Activated naive CD4-positive, alpha-beta T cell treated with anti-CD3 and anti-CD28 coated beads, Interleukin-2, amount 10 ng/mL, durations not matched to agents 7 days and 5 days (primary cell): ENCODE measurements around the gene IZUMO1.
A peak's percentile ranks its signal among the peaks of the same experiment; 100 is the strongest.
"Not testable (repeated sequence)": the region's sequence is repeated elsewhere in the genome, so short reads cannot be mapped to it uniquely, and the experiment has no call there.

Experiments
- CTCF ChIA-PET: fragments of 350-600 bp; sonication (Branson Sonifier 250); formaldehyde crosslinking; loops from one replicate; lab custom pipeline; 2021; ENCODE audit warnings: antibody characterized with exemption; lab: Charles Lee
- DNase-seq: peaks from one replicate; pipeline ENCODE4 v3.0.0-alpha.2; 2020
- H3K27ac Mint-ChIP-seq: one replicate; pipeline ENCODE4 v1.8.0; 2021; ENCODE audit warnings: mild to moderate bottlenecking, moderate library complexity, mixed read lengths
- H3K27me3 Mint-ChIP-seq: one replicate; pipeline ENCODE4 v1.8.0; 2021; ENCODE audit warnings: mild to moderate bottlenecking, mixed read lengths
- H3K36me3 Mint-ChIP-seq: one replicate; pipeline ENCODE4 v1.8.0; 2021; ENCODE audit warnings: mixed read lengths
- H3K4me1 Mint-ChIP-seq: one replicate; pipeline ENCODE4 v1.8.0; 2021; ENCODE audit warnings: mixed read lengths
- H3K4me3 Mint-ChIP-seq: one replicate; pipeline ENCODE4 v1.8.0; 2021; ENCODE audit warnings: mild to moderate bottlenecking, moderate library complexity, mixed read lengths
- H3K9me3 Mint-ChIP-seq: one replicate; pipeline ENCODE4 v1.8.0; 2021; ENCODE audit warnings: mixed read lengths

Gene IZUMO1

GRCh38 chr19:48718106-48718505, 28.6 kb downstream of the IZUMO1 start:
- H3K4me3 Mint-ChIP-seq, H3K9me3 Mint-ChIP-seq, H3K27ac Mint-ChIP-seq, H3K36me3 Mint-ChIP-seq, DNase-seq: not testable (repeated sequence)
- Mint-ChIP-seq H3K4me1 (peaks cover 45% of the 10 kb centered on the region), H3K27me3 (peaks cover 15% of the 10 kb centered on the region)
- CTCF ChIA-PET: interaction anchor here (0.7 kb wide), 1 partner anchor 110 kb away, joined by 3 read pairs; no protein-coding TSS in a partner anchor

- H3K27ac Mint-ChIP-seq: no peak overlapping the region
- H3K4me3 Mint-ChIP-seq: no peak overlapping the region
Measured at GRCh38 chr19:48716562-48717291, 30.0 kb downstream of the IZUMO1 start.

DNA sequence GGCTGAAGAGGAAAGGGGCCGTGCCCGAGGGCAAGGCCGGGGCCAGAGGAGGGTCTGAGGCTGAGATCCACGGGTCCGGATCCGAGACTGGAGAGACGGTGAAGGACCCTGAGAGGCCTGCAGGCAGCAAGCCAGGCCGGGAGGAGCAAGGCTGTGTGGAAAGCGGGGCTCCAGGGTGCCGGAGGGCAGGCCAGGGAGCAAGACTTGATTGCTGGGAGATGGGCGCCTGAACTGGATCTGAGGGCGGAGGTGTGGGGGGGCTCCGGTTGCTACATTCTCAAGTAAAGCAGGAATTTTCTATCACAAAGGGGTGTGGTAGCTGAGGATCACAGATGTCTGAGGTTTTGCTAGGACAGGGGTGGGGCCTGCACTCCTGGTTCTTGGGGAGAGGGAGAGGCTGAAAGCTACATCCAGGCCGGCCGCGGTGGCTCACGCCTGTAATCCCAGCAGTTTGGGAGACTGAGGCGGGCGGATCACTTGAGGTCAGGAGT, 31.0 kb downstream of the IZUMO1 start:
- H3K4me1 Mint-ChIP-seq: peaks cover 33% of the 10 kb centered on the region
- H3K36me3 Mint-ChIP-seq: peaks cover 8% of the 10 kb centered on the region
- H3K9me3 Mint-ChIP-seq: peaks cover 7% of the 10 kb centered on the region
- CTCF ChIA-PET: no interaction called here
- peak overlapping the region; percentile 52 for H3K27ac Mint-ChIP-seq
- DNase-seq: no peak
- H3K4me3 Mint-ChIP-seq: peak overlapping the region; percentile 78
- H3K27me3 Mint-ChIP-seq: peaks cover 15% of the 10 kb centered on the region

More at GRCh38 chr19:48716562-48717291, 30.0 kb downstream of the IZUMO1 start:
- CTCF ChIA-PET: no interaction called here
- Mint-ChIP-seq H3K36me3 (peaks cover 4% of the 10 kb centered on the region), H3K9me3 (no peaks in the 10 kb centered on the region), H3K4me1 (peaks cover 42% of the 10 kb centered on the region), H3K27me3 (peaks cover 15% of the 10 kb centered on the region)
- no peak for DNase-seq

DNA sequence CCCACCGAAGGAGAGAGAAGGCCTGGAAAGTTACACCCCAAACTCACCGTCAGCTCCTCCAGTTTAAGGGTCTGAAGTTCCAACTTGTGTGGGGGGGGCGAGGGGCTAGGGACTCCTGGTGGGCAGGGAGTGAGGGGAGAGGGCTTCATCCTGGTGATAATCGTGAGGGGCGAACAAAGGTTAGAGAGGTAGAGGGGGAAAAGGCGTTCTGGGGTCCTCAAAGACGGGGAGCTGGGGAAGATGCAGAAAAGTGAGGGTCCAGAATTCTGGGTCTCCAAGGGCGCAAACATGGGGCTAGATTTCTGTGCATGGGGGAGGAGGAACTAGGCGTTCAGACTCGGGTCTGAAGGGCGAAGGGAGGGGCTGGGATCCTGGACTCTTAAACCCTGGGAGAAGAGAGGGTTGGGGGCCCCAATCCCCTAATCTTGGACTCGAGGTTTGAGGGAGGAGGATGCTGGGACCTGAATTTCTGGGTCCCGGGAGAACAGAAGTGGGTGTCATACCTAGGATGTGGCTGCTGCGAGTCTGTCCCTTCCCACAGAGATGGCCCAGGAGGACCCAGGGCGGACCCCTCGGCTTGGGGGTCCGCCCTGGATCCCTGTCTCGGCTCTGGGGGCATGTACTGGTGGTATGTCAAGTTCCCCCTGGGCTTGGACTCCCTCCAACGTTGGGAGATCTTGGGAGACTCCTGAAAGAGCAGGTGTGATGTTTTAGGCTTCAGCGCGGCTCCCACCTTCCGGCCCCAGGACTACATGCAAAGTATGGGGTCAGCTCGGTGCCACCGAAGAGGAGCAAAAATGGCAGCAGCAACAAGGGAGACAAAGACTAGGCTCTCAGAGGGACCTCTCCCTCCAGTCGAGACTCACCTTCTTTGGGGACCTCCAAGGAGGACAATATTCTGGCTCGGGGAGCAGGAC, 31.7 kb downstream of the IZUMO1 start:
- H3K36me3 Mint-ChIP-seq: peaks cover 8% of the 10 kb centered on the region
- no peak for DNase-seq
- peak overlapping the region; percentile 87 for H3K27ac Mint-ChIP-seq
- peaks cover 15% of the 10 kb centered on the region for H3K27me3 Mint-ChIP-seq
- peaks cover 7% of the 10 kb centered on the region for H3K9me3 Mint-ChIP-seq
- peaks cover 27% of the 10 kb centered on the region for H3K4me1 Mint-ChIP-seq
- peak overlapping the region; percentile 78 for H3K4me3 Mint-ChIP-seq
- CTCF ChIA-PET: interaction anchor here (1.5 kb wide), 1 partner anchor 24 kb away, joined by 5 read pairs; no protein-coding TSS in a partner anchor

DNA sequence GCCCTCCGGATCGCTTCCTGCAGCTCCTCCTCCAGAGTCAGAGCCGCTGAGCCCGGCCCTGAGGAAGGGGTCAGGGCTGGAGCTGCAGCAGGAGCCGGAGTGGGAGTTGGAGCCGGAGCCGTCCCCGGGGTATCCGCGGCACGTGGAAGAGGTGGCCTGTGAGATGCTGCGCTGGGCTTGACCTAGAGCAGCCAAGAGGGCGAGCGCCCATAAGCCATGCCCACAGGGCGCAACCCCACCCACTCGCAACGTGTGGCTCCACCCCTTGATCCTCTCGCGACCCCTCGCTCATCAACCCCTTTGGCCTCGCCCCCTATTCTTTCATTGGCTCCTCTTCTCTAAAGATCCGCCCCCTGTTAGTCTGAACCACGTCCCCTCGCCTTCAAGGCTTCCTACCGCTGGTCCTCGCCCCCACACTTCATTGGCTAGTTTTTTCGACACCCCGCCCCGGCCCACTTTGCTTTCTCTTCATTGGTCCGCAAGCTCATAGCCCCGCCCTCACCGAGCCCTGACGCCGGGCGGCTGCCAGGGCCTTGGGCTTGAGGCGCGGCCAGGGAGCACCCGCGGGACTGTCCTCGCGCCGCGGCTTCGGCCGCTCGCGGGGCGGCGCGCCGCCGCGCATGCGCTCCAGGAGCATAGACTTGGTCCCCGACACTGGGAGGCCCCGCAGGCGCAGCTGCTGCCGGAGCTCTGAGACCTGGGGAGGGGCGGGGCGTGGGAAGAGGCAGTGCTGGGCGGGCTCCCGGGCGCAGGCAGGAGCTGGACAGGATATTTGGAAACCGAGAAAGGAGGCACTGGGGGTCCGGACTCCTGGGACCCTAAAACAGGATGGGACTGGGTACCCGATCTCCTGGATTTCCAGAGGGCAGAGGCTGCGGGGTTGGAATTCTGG, 32.6 kb downstream of the IZUMO1 start:
- Mint-ChIP-seq H3K4me3 (peak overlapping the region; percentile 78), H3K27me3 (peaks cover 12% of the 10 kb centered on the region), H3K9me3 (peaks cover 7% of the 10 kb centered on the region), H3K4me1 (peaks cover 27% of the 10 kb centered on the region), H3K27ac (peak overlapping the region; percentile 87), H3K36me3 (peaks cover 8% of the 10 kb centered on the region)
- CTCF ChIA-PET: interaction anchor here (1.5 to 1.9 kb wide), 4 partner anchors 24 to 39 kb away, joined by 4 to 6 read pairs (median 6); no protein-coding TSS in a partner anchor
- peak; percentile 100 for DNase-seq

DNA sequence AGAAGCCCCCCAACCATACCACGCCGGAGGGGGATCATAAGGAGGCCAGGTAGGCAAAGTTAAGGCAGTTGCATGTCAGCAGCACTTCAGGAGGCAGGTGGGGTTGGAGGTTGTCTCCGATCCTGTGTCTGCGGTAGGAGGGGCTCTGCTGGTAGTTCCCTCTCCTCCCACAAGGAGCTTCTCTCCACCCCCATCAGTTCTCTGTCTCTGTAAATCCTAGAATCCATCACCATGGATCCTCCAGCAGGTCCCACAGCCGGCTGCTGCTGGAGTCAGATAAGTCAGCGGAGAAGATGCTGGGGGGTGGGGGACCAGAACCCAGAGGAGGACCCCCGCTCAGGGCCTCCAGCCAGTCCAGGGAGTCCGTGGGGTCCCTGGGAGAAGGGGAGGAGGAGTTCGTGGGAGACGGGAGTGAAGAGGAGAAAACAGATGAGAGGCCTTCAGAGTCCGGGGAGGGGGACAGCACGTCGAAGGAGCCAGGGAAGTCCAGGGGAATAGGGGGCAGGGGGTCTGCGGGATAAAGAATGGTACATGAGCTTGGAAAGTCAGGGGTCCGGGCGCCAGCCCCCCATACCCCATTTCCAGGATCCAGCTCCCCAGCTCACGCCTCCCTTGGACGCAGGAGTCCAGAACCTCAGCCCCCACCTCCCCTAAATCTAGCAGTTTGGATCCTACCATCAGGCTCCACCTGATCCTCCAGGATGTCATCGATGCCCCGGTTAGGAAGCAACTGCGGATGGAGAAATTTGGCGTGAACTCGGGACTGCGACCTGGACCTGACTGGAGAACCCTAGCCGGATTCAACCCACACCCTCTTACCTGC, 33.5 kb downstream of the IZUMO1 start:
- H3K27me3 Mint-ChIP-seq: peaks cover 5% of the 10 kb centered on the region
- DNase-seq: no peak
- CTCF ChIA-PET: interaction anchor here (1.8 to 1.9 kb wide), 3 partner anchors 25 to 39 kb away, joined by 4 to 6 read pairs (median 6); no protein-coding TSS in a partner anchor
- peak overlapping the region; percentile 78 for H3K4me3 Mint-ChIP-seq
- peaks cover 27% of the 10 kb centered on the region for H3K4me1 Mint-ChIP-seq
- H3K9me3 Mint-ChIP-seq: peaks cover 7% of the 10 kb centered on the region
- H3K27ac Mint-ChIP-seq: peak overlapping the region; percentile 77
- H3K36me3 Mint-ChIP-seq: peaks cover 8% of the 10 kb centered on the region

- Mint-ChIP-seq H3K9me3 (peaks cover 7% of the 10 kb centered on the region), H3K4me3 (no peak overlapping the region), H3K36me3 (peaks cover 8% of the 10 kb centered on the region), H3K4me1 (peaks cover 27% of the 10 kb centered on the region), H3K27me3 (peaks cover 5% of the 10 kb centered on the region), H3K27ac (no peak overlapping the region)
- CTCF ChIA-PET: no interaction called here
- DNase-seq: no peak
Measured at GRCh38 chr19:48711106-48711662, 35.5 kb downstream of the IZUMO1 start.

DNA sequence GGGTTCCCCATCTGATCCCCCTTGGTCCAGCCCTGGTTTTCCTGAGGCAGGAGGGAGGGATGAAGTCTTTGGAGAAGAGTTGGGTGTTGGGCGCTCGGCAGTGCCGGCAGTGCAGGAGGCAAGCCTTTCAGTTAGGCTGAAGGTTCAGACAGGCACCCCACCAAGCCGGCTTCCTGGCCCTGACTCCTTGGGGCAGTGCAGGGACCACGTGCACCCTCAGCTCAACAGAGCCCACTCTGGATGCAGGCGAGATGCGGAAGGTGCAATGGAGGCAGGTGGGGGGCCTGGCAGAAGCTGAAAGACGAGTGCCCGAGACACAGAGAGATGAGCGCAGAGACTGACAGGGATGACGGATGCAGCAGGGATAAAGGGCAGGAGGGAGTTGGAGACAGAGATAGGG, 38.2 kb downstream of the IZUMO1 start:
- Mint-ChIP-seq H3K9me3 (peaks cover 7% of the 10 kb centered on the region), H3K27me3 (no peaks in the 10 kb centered on the region), H3K36me3 (peaks cover 13% of the 10 kb centered on the region), H3K4me1 (peaks cover 7% of the 10 kb centered on the region), H3K27ac (no peak overlapping the region), H3K4me3 (no peak overlapping the region)
- CTCF ChIA-PET: no interaction called here
- DNase-seq: no peak

GRCh38 chr19:48705431-48705830, 41.3 kb downstream of the IZUMO1 start:
- CTCF ChIA-PET: no interaction called here
- H3K36me3 Mint-ChIP-seq: peaks cover 6% of the 10 kb centered on the region
- H3K27ac Mint-ChIP-seq: no peak overlapping the region
- DNase-seq: no peak
- H3K4me3 Mint-ChIP-seq: no peak overlapping the region
- no peaks in the 10 kb centered on the region for H3K27me3 Mint-ChIP-seq
- H3K4me1 Mint-ChIP-seq: no peaks in the 10 kb centered on the region
- H3K9me3 Mint-ChIP-seq: no peaks in the 10 kb centered on the region

- Mint-ChIP-seq H3K9me3 (no peaks in the 10 kb centered on the region), H3K36me3 (peaks cover 6% of the 10 kb centered on the region), H3K4me1 (no peaks in the 10 kb centered on the region), H3K4me3 (no peak overlapping the region), H3K27ac (no peak overlapping the region), H3K27me3 (peaks cover 6% of the 10 kb centered on the region)
- DNase-seq: no peak
- CTCF ChIA-PET: no interaction called here
Measured at GRCh38 chr19:48703316-48703715, 43.4 kb downstream of the IZUMO1 start.

- H3K4me1 Mint-ChIP-seq: no peaks in the 10 kb centered on the region
- CTCF ChIA-PET: no interaction called here
- peaks cover 6% of the 10 kb centered on the region for H3K36me3 Mint-ChIP-seq
- no peak for DNase-seq
- H3K9me3 Mint-ChIP-seq: no peaks in the 10 kb centered on the region
- no peak overlapping the region for H3K27ac Mint-ChIP-seq
- no peak overlapping the region for H3K4me3 Mint-ChIP-seq
- H3K27me3 Mint-ChIP-seq: peaks cover 11% of the 10 kb centered on the region
Measured at GRCh38 chr19:48702701-48703100, 44.0 kb downstream of the IZUMO1 start.

- CTCF ChIA-PET: interaction anchor here (1.4 kb wide), 1 partner anchor 23 kb away, joined by 5 read pairs; no protein-coding TSS in a partner anchor
- H3K4me1 Mint-ChIP-seq: peaks cover 10% of the 10 kb centered on the region
- DNase-seq: no peak
- H3K36me3 Mint-ChIP-seq: peaks cover 1% of the 10 kb centered on the region
- no peak overlapping the region for H3K27ac Mint-ChIP-seq
- H3K4me3 Mint-ChIP-seq: no peak overlapping the region
- H3K9me3 Mint-ChIP-seq: no peaks in the 10 kb centered on the region
- peaks cover 40% of the 10 kb centered on the region for H3K27me3 Mint-ChIP-seq
Measured at GRCh38 chr19:48698046-48698445, 48.7 kb downstream of the IZUMO1 start.
